B cell (primary cell): ENCODE measurements around the gene PTPN20. TPM values are rescaled to one million over a fixed set of nuclear protein-coding genes. Genes with fewer than 3 reads are reported as not detected.

Experiments used
- ATAC-seq: fragments of 200-7000 bp; cut with Tn5 transposase; one replicate; pipeline ENCODE4 v1.10.0; 2021; ENCODE audit warnings: low read depth, mild to moderate bottlenecking, moderate number of reproducible peaks, moderate library complexity
- CTCF ChIA-PET: fragments of 350-600 bp; sonication (Branson Sonifier 250); formaldehyde crosslinking; loops from one replicate; lab custom pipeline; 2021; ENCODE audit warnings: antibody characterized with exemption, inconsistent platforms; lab: Charles Lee
- POLR2A ChIA-PET: fragments of 350-600 bp; sonication (Branson Sonifier 250); formaldehyde crosslinking; loops from one replicate; lab custom pipeline; 2021; ENCODE audit warnings: antibody characterized with exemption; lab: Charles Lee
- DNase-seq: peaks from one replicate; pipeline ENCODE4 v3.0.0; 2013
- H2AFZ ChIP-seq: 2 replicates; pipeline ENCODE4 v1.6.1; 2012; ENCODE audit warnings: mild to moderate bottlenecking, low read depth, low read length; ENCODE audit not compliant: insufficient read depth, poor library complexity, severe bottlenecking
- H3K27ac ChIP-seq, 2 donors: 1 replicate in 1 of 2; 2 replicates in 1 of 2; pipeline ENCODE4 v1.5.1; 2012 to 2013; ENCODE audit warnings: low read length in 2 of 2, mild to moderate bottlenecking in 2 of 2, moderate library complexity in 1 of 2
- H3K27me3 ChIP-seq, 4 experiments: fragments of 200-600 bp in 1 of 4; sonication (generic) in 1 of 4; replicated peaks in 1 of 4; 1 replicate in 2 of 4; 2 replicates in 2 of 4; pipeline versions ENCODE4 v1.6.1 to v1.7.0; 2013 to 2016; ENCODE audit warnings: low read length in 3 of 4, mild to moderate bottlenecking in 2 of 4, mixed read lengths in 1 of 4, moderate library complexity in 1 of 4; ENCODE audit not compliant: insufficient read depth in 4 of 4, control insufficient read depth in 3 of 4; ENCODE audit errors: control extremely low read depth in 1 of 4
- H3K36me3 ChIP-seq, 2 experiments: replicated peaks in 1 of 2; 1 replicate in 1 of 2; 2 replicates in 1 of 2; pipeline versions ENCODE4 v1.6.1 to v1.7.1; 2013; ENCODE audit warnings: low read length in 1 of 2; ENCODE audit not compliant: insufficient read depth in 2 of 2, control insufficient read depth in 1 of 2; ENCODE audit errors: control extremely low read depth in 1 of 2, extremely low read depth in 1 of 2
- H3K4me1 ChIP-seq, 2 donors: fragments of 200-600 bp in 1 of 2; sonication (generic) in 1 of 2; 1 replicate in 1 of 2; 2 replicates in 1 of 2; pipeline versions ENCODE4 v1.5.1 to v1.6.1; 2013 to 2017; ENCODE audit warnings: low read length in 2 of 2; ENCODE audit not compliant: control insufficient read depth in 2 of 2, insufficient read depth in 2 of 2
- H3K4me2 ChIP-seq: replicated peaks from 2 replicates; pipeline ENCODE3; 2012; ENCODE audit warnings: mild to moderate bottlenecking, low read depth, low read length; ENCODE audit not compliant: poor library complexity, severe bottlenecking
- H3K4me3 ChIP-seq, 5 experiments: fragments of 200-600 bp in 1 of 5; sonication (generic) in 1 of 5; 1 replicate in 3 of 5; 2 replicates in 2 of 5; pipeline versions ENCODE4 v1.5.1 to v1.7.0; 2011 to 2016; ENCODE audit warnings: low read length in 4 of 5, mild to moderate bottlenecking in 4 of 5, low read depth in 2 of 5, control low read depth in 1 of 5, moderate library complexity in 1 of 5; ENCODE audit not compliant: insufficient read depth in 1 of 5; ENCODE audit errors: control extremely low read depth in 1 of 5, extremely low read depth in 1 of 5
- H3K79me2 ChIP-seq: fragments of 200-600 bp; sonication (generic); one replicate; pipeline ENCODE4 v1.6.0; 2016; ENCODE audit warnings: low read length; ENCODE audit not compliant: control insufficient read depth, insufficient read depth
- H3K9ac ChIP-seq: fragments of 200-600 bp; sonication (generic); 2 replicates; pipeline ENCODE4 v1.6.1; 2017; ENCODE audit warnings: mild to moderate bottlenecking, low read length, moderate library complexity
- H3K9me3 ChIP-seq, 3 donors: one replicate each; pipeline versions ENCODE4 v1.6.1 to v1.7.1; 2013; ENCODE audit warnings: low read length in 2 of 3; ENCODE audit not compliant: control insufficient read depth in 2 of 3, insufficient read depth in 1 of 3; ENCODE audit errors: control extremely low read depth in 1 of 3
- H4K20me1 ChIP-seq: 2 replicates; pipeline ENCODE4 v1.6.0; 2012; ENCODE audit warnings: mild to moderate bottlenecking, low read length; ENCODE audit not compliant: insufficient read depth, control insufficient read depth, poor library complexity, severe bottlenecking
- H3K27ac Mint-ChIP-seq: one replicate; pipeline ENCODE4 v1.8.0; 2021; ENCODE audit warnings: mixed read lengths
- H3K27me3 Mint-ChIP-seq: one replicate; pipeline ENCODE4 v1.8.0; 2021; ENCODE audit warnings: mixed read lengths
- H3K4me1 Mint-ChIP-seq: one replicate; pipeline ENCODE4 v1.8.0; 2021; ENCODE audit warnings: mixed read lengths
- H3K4me3 Mint-ChIP-seq: one replicate; pipeline ENCODE4 v1.8.0; 2021; ENCODE audit warnings: mixed read lengths
- H3K9me3 Mint-ChIP-seq: one replicate; pipeline ENCODE4 v1.8.0; 2022; ENCODE audit warnings: mixed read lengths; ENCODE audit not compliant: insufficient read depth
- CTCF ChIP-seq: fragments of 200-600 bp; IDR thresholded peaks from one replicate; pipeline ENCODE4 v1.8.0; 2022; ENCODE audit warnings: antibody characterized with exemption, mild to moderate bottlenecking
- EZH2 ChIP-seq: IDR thresholded peaks from 2 replicates; pipeline ENCODE4 v1.6.1; 2012; ENCODE audit warnings: borderline replicate concordance, low read depth, mild to moderate bottlenecking, moderate library complexity, low read length; ENCODE audit not compliant: insufficient read depth, poor library complexity, severe bottlenecking
- WGBS: methylation state at CpG from one replicate; pipeline ENCODE4 v1.1.5; 2013; ENCODE audit warnings: missing lambda C conversion rate; ENCODE audit not compliant: insufficient coverage; 5-methylcytosine and 5-hydroxymethylcytosine counted together
- intact Hi-C: fragments of 100-400 bp; cut with micrococcal nuclease; formaldehyde crosslinking; loops from one replicate; pipeline ENCODE4 v1.10.0; 2022
- polyA plus RNA-seq: library from polyadenylated mRNA; depleted of rRNA; stranded (reverse); fragments of >200 nt; gene quantifications from 2 replicates; pipeline ENCODE4 v1.2.3, GENCODE V29; 2012
- total RNA-seq, 2 donors: library from RNA; stranded (reverse); fragments of 120-200 nt in 1 of 2; gene quantifications; 1 replicate in 1 of 2; 2 replicates in 1 of 2; pipeline versions ENCODE4 v1.2.3 to v1.2.4, GENCODE V29; 2013 to 2022

PTPN20 gene
- total and polyA plus RNA-seq, 2 donors (not counting 1 experiment from before 2014, with no cell fraction given): 0.24 to 4.2 TPM

DNA sequence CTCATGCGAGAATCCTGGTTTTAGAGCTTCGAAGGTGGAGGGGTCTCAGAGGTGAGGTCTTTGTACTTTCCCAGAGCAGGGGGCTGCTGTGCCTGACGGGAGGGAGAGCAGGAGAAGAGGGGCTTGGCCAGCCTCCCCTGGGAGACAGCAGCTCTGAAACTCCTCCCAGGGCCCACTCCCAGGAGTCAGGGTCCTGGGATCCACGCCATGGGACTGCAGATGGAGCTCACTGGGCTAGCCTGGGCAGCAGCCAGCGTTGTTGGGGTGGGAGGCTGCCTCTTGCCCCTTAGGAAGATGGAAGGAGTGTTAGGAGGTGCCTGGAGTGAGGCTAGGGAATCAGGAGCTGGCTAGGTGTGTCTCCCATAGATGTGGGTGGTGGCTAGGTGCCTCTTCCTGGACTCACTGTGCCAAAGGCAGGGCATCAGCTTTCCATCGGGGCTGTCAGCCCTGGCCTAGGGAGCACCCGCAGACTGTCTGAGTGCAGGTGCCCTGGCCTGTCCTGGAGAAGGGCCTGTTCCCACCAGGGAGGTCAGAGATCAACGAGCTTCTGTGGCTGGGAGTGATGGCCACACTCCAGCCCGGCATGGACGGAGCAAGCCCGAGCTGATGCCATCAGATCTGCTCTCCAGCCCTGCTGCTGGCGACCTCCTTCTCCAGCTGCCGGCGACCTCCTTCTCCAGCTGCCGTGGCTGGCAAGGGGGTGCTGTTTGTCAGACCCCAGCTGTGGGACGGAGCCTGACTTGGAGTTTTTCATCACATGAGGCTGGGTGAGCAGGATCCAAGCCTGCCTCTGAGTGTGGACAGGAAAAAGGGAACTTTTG is 111.3 kb downstream of the PTPN20 start:
- Histone ChIP-seq H3K4me2 (no peak overlapping the region), H3K4me1 (no peaks in the 10 kb centered on the region), H3K27me3 (no peaks in the 10 kb centered on the region), H3K9me3 (no peaks in the 10 kb centered on the region), H2AFZ (no peak overlapping the region), H3K79me2 (no peaks in the 10 kb centered on the region), H3K9ac (no peak overlapping the region), H3K4me3 (no peak overlapping the region), H3K27ac (no peak overlapping the region), H4K20me1 (no peaks in the 10 kb centered on the region), H3K36me3 (no peaks in the 10 kb centered on the region)
- 94% methylated on average over 15 of the region's 16 CpGs for WGBS
- ChIA-PET POLR2A (no interaction called here), CTCF (interaction anchor here (1.4 kb wide), 1 partner anchor 289 kb away, joined by 5 read pairs; no protein-coding TSS in a partner anchor)
- no peaks in the 10 kb centered on the region for H3K4me1 Mint-ChIP-seq
- intact Hi-C loops: no loop called here
- no peak for DNase-seq
- H3K27ac Mint-ChIP-seq: no peak overlapping the region
- TF ChIP-seq EZH2 (no peak), CTCF (no peak)
- no peak for ATAC-seq
- no peaks in the 10 kb centered on the region for H3K9me3 Mint-ChIP-seq
- H3K27me3 Mint-ChIP-seq: peaks cover 5% of the 10 kb centered on the region
- no peak overlapping the region for H3K4me3 Mint-ChIP-seq
